Endothelial cell of umbilical vein (primary cell): ENCODE measurements around the gene MZB1. TPM values are rescaled to one million over a fixed set of nuclear protein-coding genes. Genes with fewer than 3 reads are reported as not detected.
"Not testable (repeated sequence)": the region's sequence is repeated elsewhere in the genome, so short reads cannot be mapped to it uniquely, and the experiment has no call there.

Experiments
- BruUV-seq: library from RNA; stranded (reverse); fragments of 400-500 nt; replicated peaks from 2 replicates; lab custom pipeline; 2021; lab: Mats Ljungman, UMichigan
- CTCF ChIA-PET: fragments of 300-600, 350-600 bp; sonication (Branson Sonifier 250); formaldehyde crosslinking; loops from one replicate; lab custom pipeline; 2021; ENCODE audit warnings: antibody characterized with exemption, inconsistent platforms; lab: Charles Lee
- POLR2A ChIA-PET: fragments of 300-600, 350-600 bp; sonication (Branson Sonifier 250); formaldehyde crosslinking; loops from one replicate; lab custom pipeline; 2021; ENCODE audit warnings: antibody characterized with exemption, inconsistent platforms; lab: Charles Lee
- DNase-seq: peaks from one replicate; pipeline ENCODE4 v3.0.0-alpha.2; 2011; ENCODE audit warnings: low read depth, low spot score
- FAIRE-seq: peaks from 2 replicates; lab custom pipeline; 2011; peaks lifted over from hg19 to GRCh38; lab: Jason Lieb, UNC
- H2AFZ ChIP-seq: 2 replicates; pipeline ENCODE4 v1.6.0; 2012; ENCODE audit warnings: low read depth, low read length, control low read depth, inconsistent platforms
- H3K27ac ChIP-seq: 2 replicates; pipeline ENCODE4 v1.5.1; 2011; ENCODE audit warnings: low read depth, mild to moderate bottlenecking, control low read depth, low read length, moderate library complexity; ENCODE audit not compliant: insufficient read depth
- H3K27me3 ChIP-seq, 2 experiments: 2 replicates each; pipeline versions ENCODE4 v1.6.0 to v1.6.1; 2011; ENCODE audit warnings: low read length in 2 of 2, mixed read lengths in 1 of 2; ENCODE audit not compliant: control insufficient read depth in 2 of 2, insufficient read depth in 2 of 2
- H3K36me3 ChIP-seq, 2 experiments: 2 replicates in 1 of 2; 3 replicates in 1 of 2; pipeline ENCODE4 v1.5.1; 2011; ENCODE audit warnings: low read length in 2 of 2, mild to moderate bottlenecking in 1 of 2, moderate library complexity in 1 of 2; ENCODE audit not compliant: control insufficient read depth in 2 of 2, insufficient read depth in 2 of 2; ENCODE audit errors: extremely low read depth in 1 of 2
- H3K4me1 ChIP-seq: 3 replicates; pipeline ENCODE4 v1.5.1; 2011; ENCODE audit warnings: mild to moderate bottlenecking, low read length; ENCODE audit not compliant: control insufficient read depth, insufficient read depth; ENCODE audit errors: extremely low read depth
- H3K4me2 ChIP-seq: 2 replicates; pipeline ENCODE4 v1.6.1; 2011; ENCODE audit warnings: low read length, control low read depth, mixed read lengths; ENCODE audit not compliant: insufficient read depth
- H3K4me3 ChIP-seq, 3 experiments: fragments of 200-600 bp in 1 of 3; sonication (generic), shearing (Covaris generic) in 1 of 3; replicated peaks in 1 of 3; 2 replicates each; pipeline ENCODE4 v1.5.1; 2011 to 2016; ENCODE audit warnings: control low read depth in 3 of 3, low read length in 3 of 3, mild to moderate bottlenecking in 2 of 3, inconsistent platforms in 1 of 3, low read depth in 1 of 3, moderate library complexity in 1 of 3; ENCODE audit not compliant: insufficient read depth in 1 of 3
- H3K79me2 ChIP-seq: 2 replicates; pipeline ENCODE4 v1.6.0; 2012; ENCODE audit warnings: low read length, inconsistent platforms; ENCODE audit not compliant: control insufficient read depth, insufficient read depth
- H3K9ac ChIP-seq: replicated peaks from 2 replicates; pipeline ENCODE3; 2011; ENCODE audit warnings: low read length, control low read depth; ENCODE audit not compliant: insufficient read depth; ENCODE audit errors: extremely low read depth
- H3K9me1 ChIP-seq: replicated peaks from 3 replicates; pipeline ENCODE4 v1.6.0; 2011; ENCODE audit warnings: mild to moderate bottlenecking, low read length; ENCODE audit not compliant: control insufficient read depth, insufficient read depth; ENCODE audit errors: extremely low read depth
- H3K9me3 ChIP-seq: replicated peaks from 2 replicates; pipeline ENCODE4 v1.5.1; 2012; ENCODE audit warnings: low read length, inconsistent platforms; ENCODE audit not compliant: control insufficient read depth, insufficient read depth
- H4K20me1 ChIP-seq: replicated peaks from 2 replicates; pipeline ENCODE3; 2011; ENCODE audit warnings: mild to moderate bottlenecking, low read length; ENCODE audit not compliant: control insufficient read depth, insufficient read depth; ENCODE audit errors: extremely low read depth
- GATA2 ChIP-seq: IDR thresholded peaks from 2 replicates; pipeline ENCODE4 v1.7.0; 2011; ENCODE audit warnings: low read depth, mild to moderate bottlenecking, moderate library complexity, mixed read lengths, low read length; ENCODE audit not compliant: insufficient read length, insufficient read depth
- dilution Hi-C: fragments of 300-500 bp; cut with MboI; formaldehyde crosslinking; loops from one replicate; pipeline ENCODE4 v1.15.0; 2019; ENCODE audit warnings: low sequenced_read_pairs; ENCODE audit not compliant: extremely low pct_ligation_motif_present
- intact Hi-C: fragments of 100-400 bp; cut with micrococcal nuclease; formaldehyde crosslinking; loops from one replicate; pipeline ENCODE4 v1.10.0; 2022
- polyA plus RNA-seq, 4 experiments: library from polyadenylated mRNA; depleted of rRNA in 3 of 4; stranded (reverse) in 3 of 4; unstranded in 1 of 4; fragments of >200 nt; gene quantifications; 2 replicates each; pipeline versions ENCODE4 v1.2.1 to v1.2.3, GENCODE V29; 2011 to 2012; ENCODE audit warnings: missing spikeins in 1 of 4
- total RNA-seq: library from RNA; stranded (reverse); gene quantifications from 2 replicates; pipeline ENCODE4 v1.2.3, GENCODE V29; 2021

MZB1 gene
- total and polyA plus RNA-seq, 2 donors (not counting 3 experiments of a cell fraction or from before 2014, with no cell fraction given), result not detected

DNA sequence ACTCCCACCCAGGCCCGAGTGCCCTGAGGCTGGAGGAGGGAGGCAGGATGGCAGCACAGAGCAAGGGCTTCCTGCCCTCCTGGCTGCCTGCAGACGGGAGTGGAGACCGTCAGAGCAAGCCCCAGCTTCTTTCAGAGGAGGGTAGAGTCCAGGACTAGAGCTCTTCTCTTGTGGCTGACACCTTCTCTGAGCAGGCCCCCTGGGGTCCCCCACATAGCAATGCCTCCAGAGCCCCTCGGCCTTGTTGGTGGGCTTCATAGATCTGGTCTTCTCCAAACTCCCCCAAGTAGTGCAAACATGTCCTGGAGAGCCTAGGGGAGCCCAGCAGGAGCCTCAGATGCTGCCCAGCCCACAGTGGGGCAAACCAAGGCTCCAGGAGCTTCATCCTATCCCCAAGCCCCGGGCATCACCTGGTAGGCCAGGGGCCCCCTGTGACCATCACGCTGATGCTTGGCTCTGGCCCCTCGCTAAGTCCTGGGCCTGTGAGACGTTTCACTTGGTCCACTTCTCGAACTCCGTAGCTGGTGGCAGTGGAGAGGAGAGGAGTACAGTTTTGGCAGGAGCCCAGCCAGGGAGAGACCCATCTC, 2.0 kb downstream of the MZB1 start:
- no peak overlapping the region for H3K4me3 ChIP-seq
- H3K9ac ChIP-seq, result no peak overlapping the region
- no TSS peak for BruUV-seq
- H3K9me1 ChIP-seq, result no peaks in the 10 kb centered on the region
- no peaks in the 10 kb centered on the region for H3K9me3 ChIP-seq
- H3K27ac ChIP-seq, result no peak overlapping the region
- POLR2A ChIA-PET, result interaction anchor here (0.6 to 1.1 kb wide), 2 partner anchors 46 to 211 kb away, joined by 4 to 10 read pairs; partner anchors contain the start of gene PAIP2
- FAIRE-seq, result no peak
- DNase-seq, result no peak
- no peaks in the 10 kb centered on the region for H4K20me1 ChIP-seq
- intact Hi-C loops, result no loop called here
- peaks cover 6% of the 10 kb centered on the region for H3K4me1 ChIP-seq
- TF ChIP-seq GATA2, result no peak
- dilution Hi-C loops, result no loop called here
- no peak overlapping the region for H3K4me2 ChIP-seq
- no peaks in the 10 kb centered on the region for H3K36me3 ChIP-seq
- H2AFZ ChIP-seq, result no peak overlapping the region
- H3K79me2 ChIP-seq, result no peaks in the 10 kb centered on the region
- CTCF ChIA-PET, result interaction anchor here (1.4 kb wide), 1 partner anchor 22 kb away, joined by 5 read pairs; no protein-coding TSS in a partner anchor
- H3K27me3 ChIP-seq, result no peaks in the 10 kb centered on the region

DNA sequence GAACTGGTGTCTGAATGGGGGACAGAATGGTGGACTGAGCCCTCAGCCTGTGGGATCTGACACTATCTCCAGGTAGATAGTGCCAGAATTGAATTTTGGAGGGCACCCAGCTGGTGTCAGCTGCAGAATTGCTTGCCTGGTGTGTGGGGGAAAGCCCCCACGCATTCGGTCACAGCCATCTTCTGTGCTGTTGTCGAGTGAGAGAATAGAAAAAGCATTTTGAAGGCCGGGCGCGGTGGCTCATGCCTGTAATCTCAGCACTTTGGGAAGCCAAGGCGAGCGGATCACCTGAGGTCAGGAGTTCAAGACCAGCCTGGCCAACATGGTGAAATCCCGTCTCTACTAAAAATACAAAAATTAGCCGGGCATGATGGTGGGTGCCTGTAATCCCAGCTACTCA, 2.8 kb downstream of the MZB1 start:
- H3K27me3 ChIP-seq, H3K4me3 ChIP-seq, DNase-seq, H4K20me1 ChIP-seq, CTCF ChIA-PET, BruUV-seq, H3K9ac ChIP-seq, H2AFZ ChIP-seq, POLR2A ChIA-PET, intact Hi-C loops, H3K27ac ChIP-seq, H3K9me3 ChIP-seq, FAIRE-seq, H3K4me1 ChIP-seq, H3K36me3 ChIP-seq, H3K9me1 ChIP-seq, H3K79me2 ChIP-seq, H3K4me2 ChIP-seq, dilution Hi-C loops: not testable (repeated sequence)
